Psoas muscle (tissue), 8 donors: Measurements from ENCODE around the gene GAS6. TPM values are rescaled to one million over a fixed set of nuclear protein-coding genes. Genes with fewer than 3 reads are reported as not detected.
A peak's percentile ranks its signal among the peaks of the same experiment; 100 is the strongest.
"Not testable (repeated sequence)": the region's sequence is repeated elsewhere in the genome, so short reads cannot be mapped to it uniquely, and the experiment has no call there.

ENCODE experiments used
- ATAC-seq, 4 donors: fragments of 200-7000 bp; cut with Tn5 transposase; one replicate each; pipeline ENCODE4 v1.9.1; 2020; ENCODE audit warnings: moderate library complexity in 3 of 4, mild to moderate bottlenecking in 2 of 4
- DNase-seq, 2 donors: peaks; one replicate each; pipeline ENCODE4 v3.0.0-alpha.2; 2020
- H3K27ac ChIP-seq: fragments of 200-600 bp; one replicate; pipeline ENCODE4 v1.8.0; 2022
- H3K27me3 ChIP-seq, 3 donors: fragments of 200-600 bp in 1 of 3; one replicate each; pipeline versions ENCODE4 v1.6.1 to v1.8.0; 2013 to 2022; ENCODE audit warnings: low read length in 2 of 3, mild to moderate bottlenecking in 2 of 3, moderate library complexity in 1 of 3; ENCODE audit not compliant: insufficient read depth in 3 of 3
- H3K36me3 ChIP-seq, 2 donors: fragments of 200-600 bp in 1 of 2; one replicate each; pipeline versions ENCODE4 v1.6.1 to v1.8.0; 2013 to 2022; ENCODE audit warnings: low read depth in 1 of 2, mild to moderate bottlenecking in 1 of 2, moderate library complexity in 1 of 2; ENCODE audit not compliant: insufficient read depth in 1 of 2
- H3K4me1 ChIP-seq: fragments of 200-600 bp; one replicate; pipeline ENCODE4 v1.8.0; 2022
- H3K4me3 ChIP-seq: fragments of 200-600 bp; one replicate; pipeline ENCODE4 v1.8.0; 2022; ENCODE audit warnings: mild to moderate bottlenecking
- H3K9me3 ChIP-seq: fragments of 200-600 bp; one replicate; pipeline ENCODE4 v1.8.0; 2022
- WGBS, 3 donors: extraction: QIAGEN DNeasy Blood & Tissue Kit; methylation state at CpG; one replicate each; pipeline versions ENCODE4 v1.1.6 to v1.1.7; 2013; 5-methylcytosine and 5-hydroxymethylcytosine counted together
- intact Hi-C, 2 donors: fragments of 100-400 bp; cut with DNase I; formaldehyde crosslinking; loops; one replicate each; pipeline versions ENCODE4 v1.11.0 to v1.14.2; 2022
- polyA plus RNA-seq, 3 donors: library from polyadenylated mRNA; stranded (reverse); fragments of 200-250 nt; gene quantifications; one replicate each; pipeline ENCODE4 v1.2.3, GENCODE V29; 2013
- total RNA-seq, 4 donors: library from RNA; stranded (reverse); fragmentation: NEBNext Ultra II Directional in 2 of 4; extraction: Animal tissue kit (Norgen Biotek cat#: 25700) in 2 of 4; gene quantifications; one replicate each; pipeline versions ENCODE4 v1.2.1 to v1.2.4, GENCODE V29; 2021 to 2023
- TF ChIP-seq, protein P1 (sequence below): fragments of 200-600 bp; IDR thresholded peaks from one replicate; pipeline ENCODE4 v1.8.0; 2022; ENCODE audit warnings: antibody characterized with exemption
- donor health status: healthy with polysubstance abuse.
- donor health status: DM: no; HTN: no; CAD: no; lungs with moderate emphysema.
- donor health status: Bipolar disorder and iron deficiency.
- donor health status: healthy.
- donor health status: DM: yes; HTN: yes; CAD: no.
- donor health status: DM: no; HTN: no; CAD: no.
- donor health status: DM: no; HTN: no; CAD: no.
- donor health status: DM: yes; HTN: yes; CAD: no.

The GAS6 gene
- total and polyA plus RNA-seq, 7 donors: 51.6 to 103 (median 65.8) TPM

DNA sequence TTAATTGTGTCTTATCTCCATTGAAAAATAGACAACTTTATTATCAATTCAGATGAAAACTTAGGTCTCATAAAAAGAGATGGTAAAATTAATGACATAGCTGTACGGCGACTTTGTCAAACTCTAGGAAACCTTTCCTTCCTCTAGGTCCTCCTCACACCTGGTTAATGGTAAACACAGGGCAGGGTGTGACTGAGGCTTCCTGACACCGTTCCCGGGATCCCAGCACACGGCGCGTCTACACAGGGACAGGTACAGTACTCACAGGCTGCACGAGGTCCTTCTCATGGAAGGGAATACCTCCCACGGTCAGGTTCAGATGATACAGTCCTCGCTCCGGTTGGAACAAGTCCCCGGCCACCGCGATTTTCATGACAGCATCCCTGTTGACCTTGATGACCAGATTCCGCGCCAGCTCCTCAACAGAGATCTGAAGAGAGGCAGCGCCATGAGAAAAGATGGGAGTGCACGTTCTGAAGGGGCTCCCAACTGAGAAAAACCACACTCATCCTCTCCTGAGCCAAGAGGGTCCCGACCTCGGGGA, 35.5 kb downstream of the GAS6 start:
- intact Hi-C loops: no loop called here
- WGBS, 3 donors: 93 to 97% (median 94%) methylated on average over 20 of the region's 20 CpGs
- DNase-seq (no peak), ATAC-seq (no peak)
- TF ChIP-seq, protein P1, sequence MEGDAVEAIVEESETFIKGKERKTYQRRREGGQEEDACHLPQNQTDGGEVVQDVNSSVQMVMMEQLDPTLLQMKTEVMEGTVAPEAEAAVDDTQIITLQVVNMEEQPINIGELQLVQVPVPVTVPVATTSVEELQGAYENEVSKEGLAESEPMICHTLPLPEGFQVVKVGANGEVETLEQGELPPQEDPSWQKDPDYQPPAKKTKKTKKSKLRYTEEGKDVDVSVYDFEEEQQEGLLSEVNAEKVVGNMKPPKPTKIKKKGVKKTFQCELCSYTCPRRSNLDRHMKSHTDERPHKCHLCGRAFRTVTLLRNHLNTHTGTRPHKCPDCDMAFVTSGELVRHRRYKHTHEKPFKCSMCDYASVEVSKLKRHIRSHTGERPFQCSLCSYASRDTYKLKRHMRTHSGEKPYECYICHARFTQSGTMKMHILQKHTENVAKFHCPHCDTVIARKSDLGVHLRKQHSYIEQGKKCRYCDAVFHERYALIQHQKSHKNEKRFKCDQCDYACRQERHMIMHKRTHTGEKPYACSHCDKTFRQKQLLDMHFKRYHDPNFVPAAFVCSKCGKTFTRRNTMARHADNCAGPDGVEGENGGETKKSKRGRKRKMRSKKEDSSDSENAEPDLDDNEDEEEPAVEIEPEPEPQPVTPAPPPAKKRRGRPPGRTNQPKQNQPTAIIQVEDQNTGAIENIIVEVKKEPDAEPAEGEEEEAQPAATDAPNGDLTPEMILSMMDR: no peak
- Histone ChIP-seq H3K9me3 (no peaks in the 10 kb centered on the region), H3K27me3 (no peaks in the 10 kb centered on the region), H3K36me3 (peaks cover 0 to 66% of the 10 kb centered on the region in 2 donors), H3K4me3 (no peak overlapping the region), H3K27ac (no peak overlapping the region), H3K4me1 (peaks cover 3% of the 10 kb centered on the region)

DNA sequence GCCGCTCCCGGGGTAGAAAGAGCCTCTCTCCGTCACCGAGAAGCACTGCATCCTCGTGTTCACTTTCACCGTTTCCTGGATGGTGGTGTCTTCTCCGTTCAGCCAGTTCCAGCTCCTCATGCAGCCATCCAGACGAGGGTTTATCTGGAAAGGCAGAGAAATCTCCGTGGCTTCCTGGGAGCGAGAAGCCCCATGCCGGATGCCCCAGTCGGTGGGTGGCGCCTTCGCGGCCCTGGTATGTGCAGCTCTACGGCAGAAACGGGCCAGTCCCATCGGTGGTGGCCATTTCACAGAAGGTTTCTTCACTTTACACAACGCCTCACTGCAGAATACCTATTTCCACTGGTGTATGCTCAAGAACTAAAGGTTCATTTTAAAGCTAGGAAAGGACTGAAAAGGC, 36.9 kb downstream of the GAS6 start:
- intact Hi-C loops: no loop called here
- no peak overlapping the region for H3K27ac ChIP-seq
- TF ChIP-seq, protein P1: no peak
- no peaks in the 10 kb centered on the region for H3K9me3 ChIP-seq
- H3K4me1 ChIP-seq: peaks cover 6% of the 10 kb centered on the region
- peaks cover 0 to 66% of the 10 kb centered on the region in 2 donors for H3K36me3 ChIP-seq
- no peak overlapping the region for H3K4me3 ChIP-seq
- ATAC-seq (no peak), DNase-seq (peak; percentile 8 to 39)
- WGBS, 3 donors: 89 to 92% (median 92%) methylated on average over 19 of the region's 19 CpGs
- H3K27me3 ChIP-seq: no peaks in the 10 kb centered on the region

DNA sequence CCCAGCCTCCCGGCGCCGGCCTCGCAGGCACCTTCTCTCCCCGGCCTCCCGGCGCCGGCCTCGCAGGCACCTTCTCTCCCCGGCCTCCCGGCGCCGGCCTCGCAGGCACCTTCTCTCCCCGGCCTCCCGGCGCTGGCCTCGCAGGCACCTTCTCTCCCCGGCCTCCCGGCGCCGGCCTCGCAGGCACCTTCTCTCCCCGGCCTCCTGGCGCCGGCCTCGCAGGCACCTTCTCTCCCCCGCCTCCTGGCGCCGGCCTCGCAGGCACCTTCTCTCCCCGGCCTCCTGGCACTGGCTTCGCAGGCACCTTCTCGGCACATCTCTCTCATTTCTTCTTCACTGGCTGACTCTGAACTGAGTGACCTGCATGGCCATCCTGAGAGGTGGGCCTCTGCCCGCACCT, 37.4 kb downstream of the GAS6 start:
- DNase-seq, ATAC-seq, H3K4me3 ChIP-seq, H3K9me3 ChIP-seq, H3K27me3 ChIP-seq, intact Hi-C loops, H3K27ac ChIP-seq: not testable (repeated sequence)
- peaks cover 12% of the 10 kb centered on the region for H3K4me1 ChIP-seq
- H3K36me3 ChIP-seq: peaks cover 0 to 67% of the 10 kb centered on the region in 2 donors
- 85 to 93% (median 86%) methylated on average over 19 to 31 of the region's 35 CpGs for WGBS, 3 donors

DNA sequence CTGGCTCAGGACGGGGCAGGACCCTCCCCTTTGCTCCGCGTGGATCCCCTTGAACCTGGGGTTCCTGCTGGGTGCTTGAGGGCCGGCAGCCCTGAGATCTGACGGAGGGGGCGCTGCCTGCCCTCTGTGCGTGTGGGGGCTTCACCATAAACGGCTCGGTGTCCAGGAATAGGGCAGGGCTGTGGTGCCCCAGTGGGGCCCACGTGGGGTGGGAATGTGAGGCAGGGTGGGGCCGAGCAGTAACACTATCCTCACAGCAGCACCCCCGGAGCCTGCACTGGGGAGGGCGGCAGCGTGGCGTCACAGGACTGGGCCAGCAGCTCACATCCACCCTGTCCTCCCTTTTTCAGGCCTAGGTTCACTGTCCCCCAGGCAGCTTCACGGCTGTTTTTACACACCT, 38.0 kb downstream of the GAS6 start:
- Histone ChIP-seq H3K27me3 (no peaks in the 10 kb centered on the region), H3K4me1 (peaks cover 14% of the 10 kb centered on the region), H3K27ac (no peak overlapping the region), H3K9me3 (no peaks in the 10 kb centered on the region), H3K36me3 (peaks cover 0 to 61% of the 10 kb centered on the region in 2 donors), H3K4me3 (no peak overlapping the region)
- no peak for DNase-seq
- intact Hi-C loops: no loop called here
- WGBS, 3 donors: 63 to 75% (median 71%) methylated on average over 15 to 16 of the region's 16 CpGs
- TF ChIP-seq, protein P1: no peak
- ATAC-seq: no peak

DNA sequence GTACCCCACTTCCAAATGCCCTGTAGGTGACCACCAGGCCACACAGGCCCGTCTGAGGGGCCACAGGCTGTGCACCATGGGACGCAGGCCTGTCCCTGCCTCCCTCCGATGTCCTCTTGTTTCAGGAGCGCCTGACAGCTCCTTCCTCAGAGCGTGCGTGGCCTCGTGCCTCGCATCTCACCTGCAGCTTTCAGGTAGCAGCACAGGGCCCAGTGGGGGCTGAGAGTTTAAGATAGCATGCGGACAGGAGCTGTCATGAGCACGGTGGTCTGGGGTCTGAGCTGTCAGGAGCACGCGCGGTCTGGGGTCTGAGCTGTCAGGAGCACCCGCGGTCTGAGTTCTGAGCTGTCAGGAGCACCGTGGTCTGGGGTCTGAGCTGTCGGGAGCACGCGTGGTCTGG, 40.1 kb downstream of the GAS6 start:
- Histone ChIP-seq H3K27me3 (no peaks in the 10 kb centered on the region), H3K4me3 (no peak overlapping the region), H3K27ac (no peak overlapping the region), H3K36me3 (peaks cover 0 to 61% of the 10 kb centered on the region in 2 donors), H3K4me1 (peaks cover 28% of the 10 kb centered on the region), H3K9me3 (no peaks in the 10 kb centered on the region)
- no peak for DNase-seq
- intact Hi-C loops: loop anchor here in 1 of 2 donors (5.0 kb wide), 1 partner anchor 39 kb away; the partner anchor contains the start of gene GAS6
- ATAC-seq: no peak
- 84 to 99% (median 94%) methylated on average over 19 of the region's 19 CpGs for WGBS, 3 donors
- TF ChIP-seq, protein P1: no peak
